ENCODE results near the gene OSBPL6.
"Not testable (repeated sequence)": the region's sequence is repeated elsewhere in the genome, so short reads cannot be mapped to it uniquely, and the experiment has no call there.

Gene OSBPL6

DNA sequence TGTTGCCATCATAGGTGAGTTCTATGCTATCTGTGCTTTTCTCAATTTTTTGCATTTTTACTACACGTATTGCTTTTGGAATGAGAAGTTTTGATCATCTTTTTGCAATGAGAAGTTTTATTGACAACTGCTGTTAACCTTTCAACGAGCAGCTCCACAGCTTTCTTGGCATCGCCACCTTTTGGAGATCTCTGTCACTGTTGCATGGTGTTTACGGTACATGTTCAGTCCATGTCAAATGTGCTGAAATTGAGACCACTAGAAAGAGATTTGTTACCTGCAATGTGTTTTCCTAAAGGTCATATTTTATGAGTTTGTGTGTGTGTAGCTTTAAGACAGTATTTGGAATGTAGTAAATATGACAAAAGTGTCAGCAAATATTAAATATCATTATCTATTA is 120.8 kb downstream of the OSBPL6 start:
- no peak for DNase-seq

DNA sequence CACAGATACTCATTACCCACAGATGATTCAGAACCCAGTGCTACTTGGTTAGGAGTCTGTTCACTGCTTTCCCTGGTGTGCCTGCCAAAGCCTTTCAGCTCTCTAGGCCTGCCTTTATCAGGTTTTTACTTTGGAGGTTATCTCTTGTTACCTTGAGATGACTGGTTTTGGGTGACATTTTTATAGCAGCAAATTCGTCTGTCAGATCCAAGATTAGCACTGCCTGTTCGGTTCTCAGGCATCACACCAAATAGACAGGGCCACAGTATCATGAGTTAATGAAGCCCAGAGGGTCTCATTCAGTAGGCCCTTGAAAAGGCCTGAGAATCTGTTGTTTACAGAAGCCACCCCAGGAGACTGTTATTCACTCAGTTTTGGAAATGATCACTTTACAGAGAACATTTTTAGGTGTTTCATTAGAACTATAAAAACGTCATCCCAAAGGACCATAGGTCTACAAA is 121.2 kb downstream of the OSBPL6 start:
- DNase-seq = no peak

DNA sequence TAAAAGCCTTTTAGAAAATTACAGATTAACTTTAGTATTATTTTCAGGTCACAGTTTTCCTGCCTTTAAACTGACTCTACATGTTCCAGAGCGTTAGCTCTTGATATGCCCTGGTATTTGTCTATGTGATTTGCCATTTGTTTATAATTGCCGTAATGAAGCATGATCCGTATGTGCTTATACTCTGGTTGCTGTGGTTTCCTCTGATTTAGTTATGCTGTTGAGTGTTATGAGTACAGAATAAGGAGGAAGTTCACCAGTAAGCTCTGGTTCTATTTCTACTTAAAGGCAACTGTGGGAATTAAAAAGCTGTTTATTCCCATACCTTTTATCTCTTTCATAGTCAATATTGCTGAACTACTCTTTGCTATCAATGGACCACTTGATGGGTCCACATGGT is 123.5 kb downstream of the OSBPL6 start:
- DNase-seq = no peak

DNA sequence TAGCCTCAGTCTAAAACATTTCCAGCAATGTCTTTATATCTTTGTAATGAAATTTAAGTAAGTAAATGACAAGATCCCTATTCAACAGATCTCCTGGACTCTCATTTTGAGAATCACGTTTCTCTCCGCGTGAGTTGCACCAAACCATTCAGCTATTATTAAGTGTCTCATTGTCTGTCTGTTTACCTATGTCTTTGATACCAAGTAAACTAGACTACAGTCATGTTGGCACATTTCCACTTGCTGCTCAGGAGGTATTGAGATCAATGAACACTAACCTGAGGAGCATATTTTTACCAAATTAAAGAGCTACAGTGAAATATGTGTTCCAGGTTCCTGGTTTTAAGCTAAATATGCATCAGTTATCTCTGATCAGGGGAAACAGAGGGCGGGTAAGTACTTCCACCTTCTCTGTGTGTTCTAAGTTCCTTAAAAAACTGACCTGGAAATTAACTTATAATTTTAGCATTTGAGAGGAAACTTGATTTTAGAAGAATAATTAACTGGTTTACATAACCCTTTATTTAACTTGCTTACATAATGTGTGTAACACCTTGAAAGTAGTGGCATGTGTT is 125.8 kb downstream of the OSBPL6 start:
- DNase-seq = no peak

DNA sequence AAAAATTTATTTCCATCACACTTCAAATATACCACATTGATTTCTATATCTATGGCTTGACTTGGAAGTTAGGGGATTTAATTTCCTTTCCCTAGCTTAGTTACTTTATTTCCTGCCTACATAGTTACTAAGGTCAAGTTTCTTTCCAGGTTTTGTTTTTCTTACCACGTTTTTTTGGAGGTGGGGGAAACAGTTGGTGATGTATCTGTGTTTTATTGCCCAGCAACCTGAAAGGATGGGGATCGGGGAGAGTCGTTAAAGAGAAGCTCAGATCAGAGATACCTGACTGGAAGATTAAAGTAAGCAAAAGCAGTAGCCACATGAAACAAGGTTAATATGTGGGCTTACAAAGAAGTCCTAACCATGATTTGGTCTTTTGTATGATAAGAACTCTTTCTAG is 127.8 kb downstream of the OSBPL6 start:
- DNase-seq = no peak

DNA sequence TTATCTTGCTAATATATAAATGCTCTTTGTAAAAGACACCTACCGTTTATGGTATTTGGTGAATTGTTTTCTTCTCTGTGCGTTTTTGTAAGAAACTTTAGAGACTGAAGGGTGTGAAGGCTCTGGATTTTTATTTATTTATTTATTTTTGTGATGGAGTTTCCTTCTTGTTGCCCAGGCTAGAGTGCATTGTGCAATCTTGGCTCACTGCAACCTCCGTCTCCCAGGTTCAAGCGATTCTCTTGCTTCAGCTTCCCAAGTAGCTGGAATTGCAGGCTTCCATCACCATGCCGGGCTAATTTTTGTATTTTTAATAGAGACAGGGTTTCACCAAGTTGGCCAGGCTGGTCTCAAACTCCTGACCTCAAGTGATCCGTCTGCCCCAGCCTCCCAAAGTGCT is 129.0 kb downstream of the OSBPL6 start:
- not testable (repeated sequence) for DNase-seq

DNA sequence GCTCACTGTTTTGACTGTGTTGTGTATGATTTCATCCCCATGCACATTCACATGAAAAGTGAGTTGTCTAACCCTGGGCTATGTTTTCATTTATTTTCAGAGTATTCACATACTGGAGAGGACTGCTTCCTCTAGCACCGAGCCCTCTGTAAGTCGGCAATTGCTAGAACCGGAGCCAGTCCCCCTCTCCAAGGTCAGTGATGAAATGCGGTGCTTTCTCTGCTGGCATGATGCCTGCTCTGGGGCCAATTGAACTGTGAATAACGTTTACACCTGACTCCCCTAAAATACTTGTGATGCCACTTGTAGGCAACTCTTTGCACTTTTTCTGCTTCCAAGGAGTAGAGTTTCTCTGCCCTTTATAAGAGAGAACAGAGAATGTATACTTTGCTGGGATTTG is 129.8 kb downstream of the OSBPL6 start:
- no peak for DNase-seq

DNA sequence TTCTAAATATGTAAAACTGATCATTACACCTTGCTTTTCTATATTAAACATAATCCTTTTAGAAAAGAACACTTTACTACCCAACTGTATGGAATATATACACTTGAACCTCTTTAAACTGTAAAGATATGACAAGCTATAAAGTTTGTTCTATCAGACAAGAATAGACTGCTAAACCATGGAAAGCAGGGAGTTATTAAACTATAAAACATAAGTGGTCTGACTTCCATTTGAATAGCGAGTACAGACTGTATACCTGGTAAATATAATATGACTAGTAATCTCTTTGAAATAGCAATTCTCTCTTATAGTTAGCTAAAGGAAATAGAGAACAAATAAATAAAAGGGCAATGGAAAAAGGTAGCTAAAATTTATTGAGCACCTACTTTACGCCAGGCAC is 131.0 kb downstream of the OSBPL6 start:
- DNase-seq = no peak

DNA sequence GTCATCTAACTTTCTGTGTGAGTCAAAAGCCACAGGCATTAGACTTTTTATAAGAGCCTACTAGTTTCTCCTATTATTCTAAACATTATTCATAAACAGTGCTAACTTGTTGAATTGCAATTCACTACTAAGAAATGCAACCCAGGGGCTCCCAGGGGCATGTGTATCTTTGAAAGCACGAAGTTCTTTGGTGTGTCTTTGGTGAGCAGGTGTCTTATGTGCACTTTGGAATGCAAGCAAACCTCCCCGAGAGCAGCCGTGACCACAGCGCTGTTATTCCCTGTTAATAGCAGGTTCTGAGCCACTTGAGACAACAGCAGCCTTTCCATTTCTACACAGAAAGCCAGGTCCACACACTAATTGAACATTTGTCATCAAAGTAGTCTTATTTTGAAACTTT is 133.2 kb downstream of the OSBPL6 start:
- DNase-seq = no peak

DNA sequence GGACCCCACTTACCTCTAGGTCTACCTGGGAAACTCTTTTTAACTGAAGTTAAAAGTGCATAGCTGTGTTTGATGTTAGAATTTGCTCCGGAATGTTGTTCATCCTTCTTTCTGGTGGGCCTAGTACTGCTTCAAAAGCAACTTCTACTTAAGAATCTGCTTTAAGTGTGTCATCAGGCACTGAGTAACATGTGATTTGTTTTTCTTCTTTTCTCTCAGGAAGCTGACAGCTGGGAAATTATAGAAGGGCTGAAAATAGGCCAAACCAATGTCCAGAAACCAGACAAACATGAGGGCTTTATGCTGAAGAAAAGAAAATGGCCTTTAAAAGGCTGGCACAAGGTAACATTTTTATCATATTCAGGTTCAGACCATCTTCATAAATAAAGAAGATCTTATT is 133.7 kb downstream of the OSBPL6 start:
- DNase-seq = no peak

DNA sequence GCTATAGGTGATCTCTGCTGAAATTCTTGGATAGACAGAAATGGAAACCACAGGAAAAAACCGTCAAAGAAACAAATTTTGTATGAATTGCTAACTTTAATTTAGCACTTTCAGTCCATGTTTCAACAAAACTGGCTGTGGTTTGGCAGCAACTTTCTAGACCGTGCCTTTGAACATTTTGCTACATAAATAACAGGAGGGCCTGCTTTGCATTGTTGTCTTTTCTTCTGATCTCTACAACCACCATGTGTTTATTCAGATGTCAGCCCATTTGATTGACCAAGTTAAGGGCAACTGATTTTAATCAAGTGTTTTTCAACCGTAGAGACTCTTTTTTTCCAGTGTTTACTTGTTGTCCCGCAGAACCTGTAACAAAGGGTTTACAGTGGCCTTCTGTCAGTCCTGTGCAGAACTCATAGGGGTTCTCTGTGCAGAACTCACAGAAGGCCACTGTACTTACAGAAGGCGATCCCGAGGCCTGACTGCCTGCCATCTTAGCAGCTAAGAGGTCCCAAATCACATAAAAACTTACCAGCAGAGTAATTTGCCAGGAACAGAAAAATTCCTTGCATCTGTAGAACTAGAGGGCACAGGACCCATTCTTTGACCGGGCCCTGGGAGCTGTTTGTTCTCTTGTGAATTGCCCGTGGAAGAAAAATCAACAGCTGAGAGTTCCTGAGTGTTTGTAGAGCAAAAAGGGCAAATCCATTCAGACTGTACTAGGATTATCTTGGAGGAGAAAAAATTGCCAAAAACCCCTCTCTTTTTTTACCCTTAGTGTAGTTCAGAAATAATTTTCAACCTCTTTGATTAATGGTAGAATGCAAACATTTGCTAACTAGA is 136.1 kb downstream of the OSBPL6 start:
- DNase-seq = no peak

DNA sequence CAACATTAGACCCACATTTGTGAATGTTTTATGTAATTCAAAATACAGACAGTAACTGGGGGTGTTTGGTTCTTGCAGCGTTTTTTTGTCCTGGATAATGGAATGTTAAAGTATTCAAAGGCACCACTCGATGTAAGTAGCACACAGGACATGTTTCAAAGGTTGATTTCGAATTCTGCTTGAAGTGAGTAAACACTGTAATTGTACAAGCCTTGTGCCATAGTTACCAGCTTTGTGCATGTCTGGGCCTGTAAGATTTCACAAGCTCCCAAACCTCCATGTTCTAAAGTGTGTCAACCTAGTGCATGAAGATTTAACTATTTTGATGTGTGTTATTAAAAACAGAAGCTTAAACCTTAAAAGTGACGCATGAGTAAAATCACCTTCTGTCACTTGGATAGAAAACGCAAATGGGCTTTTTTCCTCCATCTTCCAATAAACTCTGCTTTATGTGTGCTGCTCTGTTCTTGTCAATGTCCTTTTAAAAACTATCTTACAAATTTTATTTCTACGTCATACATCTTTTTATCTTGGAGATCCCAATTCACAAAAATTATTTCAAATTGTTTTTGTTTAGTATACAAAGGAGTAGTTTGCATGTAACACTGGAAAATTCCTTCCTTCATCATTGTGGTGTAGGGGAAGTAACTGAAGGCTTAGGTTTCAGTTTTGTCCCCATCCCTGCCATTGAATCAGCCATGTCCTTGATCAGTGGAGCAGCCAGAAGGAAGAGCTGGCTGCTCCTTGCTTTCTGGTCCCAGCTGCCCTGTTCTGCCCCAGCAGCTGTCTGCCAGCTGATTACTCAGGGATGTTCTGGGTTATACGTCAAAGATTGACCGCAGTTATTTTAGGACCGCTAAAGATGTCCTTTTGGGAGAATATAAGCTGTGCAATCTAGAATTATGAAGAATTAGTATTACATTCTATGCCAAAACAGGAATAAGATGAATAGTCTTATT is 137.4 kb downstream of the OSBPL6 start:
- no peak for DNase-seq

DNA sequence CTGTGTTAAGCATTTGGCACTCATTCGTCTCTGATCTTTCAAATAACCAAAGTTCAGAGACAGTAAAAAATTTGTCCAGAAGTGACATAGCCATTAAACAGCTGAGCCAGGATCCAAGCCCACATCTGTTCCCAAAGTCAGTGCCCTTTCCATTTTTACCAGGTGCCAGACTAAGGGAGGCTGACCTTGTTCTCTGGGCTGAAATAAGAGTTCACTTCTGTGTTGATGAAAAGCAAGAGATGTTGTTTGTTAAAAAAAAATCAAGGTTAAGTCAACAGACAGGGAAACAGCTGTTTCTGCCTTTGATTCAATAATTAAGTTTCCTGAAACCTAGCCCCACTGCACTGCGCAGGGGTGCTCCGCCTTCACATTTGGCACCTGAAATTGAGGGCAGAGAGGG is 139.5 kb downstream of the OSBPL6 start:
- no peak for DNase-seq

DNA sequence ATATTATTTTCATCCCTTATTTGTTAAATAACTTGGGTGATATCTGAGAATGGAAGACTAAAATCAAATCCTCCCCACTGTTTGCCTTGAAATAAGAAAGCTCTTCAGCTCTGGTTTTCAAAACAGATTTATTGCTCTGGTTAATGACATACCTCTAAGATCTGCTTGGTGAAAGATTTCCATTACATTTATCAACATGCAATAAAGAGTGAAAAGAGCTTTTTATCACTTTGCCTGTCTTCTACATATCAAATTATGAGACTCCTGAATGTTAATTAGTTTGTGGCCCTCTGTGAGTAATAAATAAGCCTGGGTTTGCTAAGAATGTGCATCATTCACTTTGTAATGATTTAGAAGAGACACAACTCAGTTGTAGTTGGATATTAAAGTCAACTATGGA is 140.9 kb downstream of the OSBPL6 start:
- DNase-seq = no peak

DNA sequence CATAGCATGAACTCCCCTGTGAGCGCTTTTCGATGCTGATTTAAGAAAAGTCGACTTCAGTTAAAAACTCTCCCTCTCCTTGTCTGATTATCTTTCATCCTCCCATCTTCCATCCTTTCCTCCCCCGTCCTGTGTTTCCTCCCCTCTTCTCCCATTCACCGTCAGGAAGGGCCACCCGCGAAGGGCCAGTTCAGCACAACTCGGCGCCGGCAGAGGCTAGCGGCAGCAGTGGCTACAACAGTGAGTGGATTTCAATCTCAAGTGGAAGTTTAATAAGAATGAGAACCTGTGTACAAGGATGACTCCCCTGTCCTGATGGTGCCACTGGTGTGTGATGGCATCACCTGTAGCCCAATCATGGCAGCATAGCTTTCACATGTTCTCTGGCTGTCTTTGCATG is 149.8 kb downstream of the OSBPL6 start:
- no peak for DNase-seq

DNA sequence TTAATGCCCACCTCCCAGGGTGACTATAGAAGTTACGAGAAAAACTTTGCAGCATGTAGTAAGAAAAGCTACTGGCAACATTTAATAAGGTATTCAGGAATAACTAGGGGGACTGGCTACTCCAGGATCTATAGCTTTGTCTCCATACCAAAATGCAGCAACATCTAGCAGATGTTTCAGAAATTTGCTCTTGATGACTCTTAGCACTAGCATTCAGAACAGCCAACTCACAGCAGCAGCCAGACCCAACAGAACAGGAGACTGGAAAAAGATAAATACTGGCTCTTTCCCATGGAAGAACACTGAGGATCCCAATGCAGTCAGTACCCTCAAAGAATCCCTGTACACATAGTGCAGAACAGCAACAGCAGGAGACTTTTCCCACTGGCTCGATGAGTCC is 151.6 kb downstream of the OSBPL6 start:
- DNase-seq = no peak

DNA sequence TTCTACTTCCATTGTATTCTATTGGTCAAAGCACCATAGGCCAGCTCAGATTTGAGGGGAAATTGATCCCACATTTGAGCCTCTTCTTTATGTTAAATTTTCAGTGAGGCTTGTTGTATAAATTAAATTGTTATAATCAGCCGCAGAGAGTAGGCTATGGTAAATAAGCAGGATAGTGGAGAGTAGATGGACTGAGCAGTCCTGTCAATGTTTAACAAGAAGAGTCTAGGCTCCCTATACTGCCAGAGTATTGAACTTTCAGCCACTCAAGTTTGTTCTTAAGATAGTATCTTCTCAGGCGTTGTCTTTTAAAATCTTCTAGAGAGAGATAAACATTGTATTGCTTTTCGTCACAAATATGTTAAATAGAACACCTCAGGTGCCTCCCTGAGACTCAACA is 155.7 kb downstream of the OSBPL6 start:
- no peak for DNase-seq

DNA sequence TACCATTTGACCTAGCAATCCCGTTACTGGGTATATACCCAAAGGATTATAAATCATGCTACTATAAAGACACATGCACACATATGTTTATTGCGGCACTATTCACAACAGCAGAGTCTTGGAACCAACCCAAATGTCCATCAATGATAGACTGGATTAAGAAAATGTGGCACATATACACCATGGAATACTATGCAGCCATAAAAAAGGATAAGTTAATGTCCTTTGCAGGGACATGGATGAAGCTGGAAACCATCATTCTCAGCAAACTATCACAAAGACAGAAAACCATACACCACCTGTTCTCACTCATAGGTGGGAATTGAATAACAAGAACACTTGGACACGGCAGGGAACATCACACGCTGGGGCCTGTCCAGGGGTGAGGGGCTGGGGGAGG is 163.4 kb downstream of the OSBPL6 start:
- DNase-seq = not testable (repeated sequence)

DNA sequence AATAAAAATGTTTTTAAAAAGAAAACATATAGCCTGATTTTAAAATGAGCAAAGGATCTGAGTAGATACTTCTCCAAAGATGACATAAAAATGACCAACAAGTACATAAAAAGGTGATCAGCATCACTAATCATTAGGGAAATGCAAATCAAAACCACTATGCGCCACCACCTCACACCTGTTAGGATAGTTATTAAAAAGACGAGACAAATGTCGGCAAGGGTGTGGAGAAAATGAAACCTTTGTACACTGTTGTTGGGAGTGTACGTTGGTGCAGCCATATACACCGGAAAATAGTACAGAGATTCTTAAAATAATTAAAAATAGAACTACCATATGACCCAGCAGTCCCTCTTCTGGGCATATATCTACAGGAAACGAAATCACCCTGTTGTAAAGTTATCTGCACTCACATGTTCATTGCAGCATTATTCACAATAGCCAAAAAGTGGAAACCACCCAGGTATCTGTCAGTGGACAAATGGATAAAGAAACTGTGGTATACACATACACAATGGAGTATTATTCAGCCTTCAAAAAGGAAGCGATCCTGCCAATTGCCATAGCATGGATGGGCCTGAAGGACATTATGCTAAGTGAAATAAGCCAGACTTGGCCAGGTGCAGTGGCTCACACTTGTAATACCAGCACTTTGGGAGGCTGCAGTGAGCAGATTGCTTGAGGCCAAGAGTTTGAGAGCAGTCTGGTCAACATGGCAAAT is 165.0 kb downstream of the OSBPL6 start:
- no peak for DNase-seq

DNA sequence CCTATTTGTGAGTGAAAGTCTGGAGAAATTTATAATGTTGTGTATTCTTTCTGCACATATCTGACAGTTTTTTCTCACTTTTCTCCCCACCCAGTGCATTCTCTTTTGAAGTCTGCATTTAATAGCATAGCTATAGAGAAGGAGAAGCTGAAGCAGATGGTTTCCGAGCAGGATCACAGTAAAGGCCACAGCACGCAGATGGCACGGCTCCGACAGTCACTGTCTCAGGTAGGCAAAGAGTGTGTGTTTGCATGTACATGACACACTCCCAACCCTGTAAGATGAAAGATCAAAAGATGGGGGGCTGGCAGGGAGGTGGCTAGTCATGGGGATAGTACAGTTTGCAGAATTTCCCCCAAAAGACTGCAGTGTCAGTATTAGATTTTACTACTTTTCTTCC is 167.3 kb downstream of the OSBPL6 start:
- no peak for DNase-seq

DNA sequence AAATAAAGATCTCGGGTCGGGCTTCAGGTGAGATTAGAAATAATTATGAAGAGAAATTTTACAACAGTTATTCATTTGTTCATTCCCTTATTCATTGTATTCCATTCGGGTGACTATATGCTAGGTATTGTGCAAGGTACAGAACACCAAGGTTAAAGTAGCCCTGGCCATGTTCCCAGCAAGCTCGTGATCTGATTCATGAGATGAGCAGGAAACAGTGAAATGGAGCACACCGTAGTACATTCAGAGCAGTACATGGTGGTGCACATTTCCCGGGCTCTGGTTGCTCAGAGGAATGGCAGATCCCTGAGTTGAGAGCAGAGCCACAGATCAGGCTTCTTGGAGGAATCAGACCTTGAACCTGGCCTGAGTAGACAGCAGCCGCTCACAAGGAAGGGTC is 168.9 kb downstream of the OSBPL6 start:
- DNase-seq = no peak

DNA sequence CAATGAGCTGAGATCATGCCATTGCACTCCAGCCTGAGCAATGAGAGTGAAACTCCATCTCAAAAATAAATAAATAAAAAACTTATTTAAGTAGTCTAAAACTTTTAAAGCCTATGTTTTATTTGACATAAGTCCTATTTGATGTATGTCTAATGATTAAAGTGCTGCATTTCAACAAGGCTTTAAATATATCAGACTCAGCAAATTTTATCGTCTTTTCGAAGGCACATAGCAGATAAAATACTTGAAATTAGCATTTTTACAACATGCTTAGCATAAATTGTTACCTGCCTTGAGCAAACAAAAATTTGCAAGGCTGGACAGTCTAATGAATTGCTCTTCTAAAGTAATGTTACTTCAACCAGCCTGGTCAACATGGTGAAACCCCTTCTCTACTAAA is 170.8 kb downstream of the OSBPL6 start:
- DNase-seq = no peak

DNA sequence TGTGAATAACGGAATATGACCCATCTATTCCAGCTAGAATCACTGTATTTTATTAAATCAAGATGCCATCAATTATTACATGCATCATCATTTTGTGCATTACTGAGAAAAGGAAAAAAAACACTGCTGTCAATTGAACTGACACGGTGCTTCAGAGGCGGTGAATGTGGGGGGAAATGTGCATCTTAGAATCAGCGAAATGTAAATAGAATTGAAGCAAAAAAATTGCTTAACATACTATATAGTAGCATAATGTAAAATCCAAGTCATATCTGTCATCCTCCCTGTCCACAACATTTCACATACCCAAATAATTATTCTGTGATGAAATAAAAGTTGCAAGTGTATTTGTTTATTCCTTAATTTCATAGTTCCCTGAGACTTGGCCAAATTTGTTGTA is 172.1 kb downstream of the OSBPL6 start:
- DNase-seq = no peak
